ENCODE data around the gene ZBTB8A.

GRCh38 chr1:32554288-32554687, 15.1 kb downstream of the ZBTB8A start:
- TF ChIP-seq POLR2A (IDR thresholded peaks at IDR 0.05) = no peak
- TF ChIP-seq, protein P1, sequence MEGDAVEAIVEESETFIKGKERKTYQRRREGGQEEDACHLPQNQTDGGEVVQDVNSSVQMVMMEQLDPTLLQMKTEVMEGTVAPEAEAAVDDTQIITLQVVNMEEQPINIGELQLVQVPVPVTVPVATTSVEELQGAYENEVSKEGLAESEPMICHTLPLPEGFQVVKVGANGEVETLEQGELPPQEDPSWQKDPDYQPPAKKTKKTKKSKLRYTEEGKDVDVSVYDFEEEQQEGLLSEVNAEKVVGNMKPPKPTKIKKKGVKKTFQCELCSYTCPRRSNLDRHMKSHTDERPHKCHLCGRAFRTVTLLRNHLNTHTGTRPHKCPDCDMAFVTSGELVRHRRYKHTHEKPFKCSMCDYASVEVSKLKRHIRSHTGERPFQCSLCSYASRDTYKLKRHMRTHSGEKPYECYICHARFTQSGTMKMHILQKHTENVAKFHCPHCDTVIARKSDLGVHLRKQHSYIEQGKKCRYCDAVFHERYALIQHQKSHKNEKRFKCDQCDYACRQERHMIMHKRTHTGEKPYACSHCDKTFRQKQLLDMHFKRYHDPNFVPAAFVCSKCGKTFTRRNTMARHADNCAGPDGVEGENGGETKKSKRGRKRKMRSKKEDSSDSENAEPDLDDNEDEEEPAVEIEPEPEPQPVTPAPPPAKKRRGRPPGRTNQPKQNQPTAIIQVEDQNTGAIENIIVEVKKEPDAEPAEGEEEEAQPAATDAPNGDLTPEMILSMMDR (IDR thresholded peaks at IDR 0.05) = no peak
